BE2C (cell line): ENCODE results near the gene IFNA7.
"Not testable (repeated sequence)": the region's sequence is repeated elsewhere in the genome, so short reads cannot be mapped to it uniquely, and the experiment has no call there.

Experiments used
- DNase-seq: peaks from one replicate; pipeline ENCODE4 v3.0.0-alpha.2; 2020
- H3K27me3 ChIP-seq: fragments of 250-450 bp; sonication (Bioruptor Pico); 2 replicates; pipeline ENCODE4 v1.5.1; 2020; ENCODE audit warnings: mild to moderate bottlenecking
- H3K36me3 ChIP-seq: fragments of 250-450 bp; sonication (Bioruptor Pico); 2 replicates; pipeline ENCODE4 v1.5.1; 2020; ENCODE audit warnings: mild to moderate bottlenecking
- H3K4me1 ChIP-seq: fragments of 250-450 bp; sonication (Bioruptor Pico); 2 replicates; pipeline ENCODE4 v1.5.1; 2020
- H3K4me3 ChIP-seq: 2 replicates; pipeline ENCODE4 v1.5.1; 2011; ENCODE audit warnings: low read depth, low read length
- H3K9me3 ChIP-seq: fragments of 250-450 bp; sonication (Bioruptor Pico); 2 replicates; pipeline ENCODE4 v1.5.1; 2020
- CTCF ChIP-seq: IDR thresholded peaks from 2 replicates; pipeline ENCODE4 v1.5.1; 2012; ENCODE audit warnings: mild to moderate bottlenecking, low read depth, low read length

The IFNA7 gene

GRCh38 chr9:21174671-21175070, 27.3 kb downstream of the IFNA7 start:
- no peak overlapping the region for H3K4me3 ChIP-seq
- H3K27me3 ChIP-seq = peaks cover 6% of the 10 kb centered on the region; the same call in 1 of the 2 replicates
- no peaks in the 10 kb centered on the region for H3K4me1 ChIP-seq
- TF ChIP-seq CTCF = no peak
- no peaks in the 10 kb centered on the region for H3K9me3 ChIP-seq
- H3K36me3 ChIP-seq = no peaks in the 10 kb centered on the region
- no peak for DNase-seq

GRCh38 chr9:21172156-21172555, 29.8 kb downstream of the IFNA7 start:
- no peak overlapping the region for H3K4me3 ChIP-seq
- TF ChIP-seq CTCF = no peak
- no peaks in the 10 kb centered on the region for H3K4me1 ChIP-seq
- H3K36me3 ChIP-seq = no peaks in the 10 kb centered on the region
- peaks cover 6% of the 10 kb centered on the region; the same call in 1 of the 2 replicates for H3K27me3 ChIP-seq
- no peak for DNase-seq
- no peaks in the 10 kb centered on the region for H3K9me3 ChIP-seq

GRCh38 chr9:21171351-21171750, 30.7 kb downstream of the IFNA7 start:
- H3K36me3 ChIP-seq = no peaks in the 10 kb centered on the region
- DNase-seq = no peak

GRCh38 chr9:21166560-21166959, 35.4 kb downstream of the IFNA7 start, which contains the start of gene IFNA21:
IFNA21 (minus strand) TSS chr9:21166660; CDS start chr9:21166612, 48 bp downstream.
- not testable (repeated sequence) for H3K4me3 ChIP-seq, DNase-seq, H3K4me1 ChIP-seq, H3K27me3 ChIP-seq, H3K9me3 ChIP-seq, H3K36me3 ChIP-seq

More at GRCh38 chr9:21171351-21171750, 30.7 kb downstream of the IFNA7 start:
- H3K4me3 ChIP-seq = no peak overlapping the region
- TF ChIP-seq CTCF = no peak
- H3K9me3 ChIP-seq = no peaks in the 10 kb centered on the region
- H3K27me3 ChIP-seq = peaks cover 6% of the 10 kb centered on the region; the same call in 1 of the 2 replicates
- H3K4me1 ChIP-seq = no peaks in the 10 kb centered on the region

GRCh38 chr9:21165516-21165915, 36.5 kb downstream of the IFNA7 start:
- Histone ChIP-seq H3K36me3 (no peaks in the 10 kb centered on the region), H3K4me3 (no peak overlapping the region), H3K9me3 (no peaks in the 10 kb centered on the region), H3K27me3 (peaks cover 3% of the 10 kb centered on the region; the same call in 1 of the 2 replicates), H3K4me1 (no peaks in the 10 kb centered on the region)
- no peak for TF ChIP-seq CTCF
- no peak for DNase-seq

- TF ChIP-seq CTCF = no peak
- DNase-seq = no peak
- no peak overlapping the region for H3K4me3 ChIP-seq
- H3K36me3 ChIP-seq = no peaks in the 10 kb centered on the region
- H3K4me1 ChIP-seq = no peaks in the 10 kb centered on the region
- no peaks in the 10 kb centered on the region for H3K9me3 ChIP-seq
- H3K27me3 ChIP-seq = no peaks in the 10 kb centered on the region
Measured at GRCh38 chr9:21160178-21160577, 41.8 kb downstream of the IFNA7 start.

- TF ChIP-seq CTCF = no peak
- Histone ChIP-seq H3K9me3 (no peaks in the 10 kb centered on the region), H3K4me3 (no peak overlapping the region), H3K4me1 (no peaks in the 10 kb centered on the region), H3K36me3 (no peaks in the 10 kb centered on the region), H3K27me3 (no peaks in the 10 kb centered on the region)
- DNase-seq = no peak
Measured at GRCh38 chr9:21155501-21155900, 46.5 kb downstream of the IFNA7 start.
